ENCODE results near the gene CACNA2D1.

CACNA2D1 gene

GRCh38 chr7:82080254-82080927, 363.2 kb downstream of the CACNA2D1 start:
- no peak for DNase-seq

GRCh38 chr7:82079527-82079926, 364.1 kb downstream of the CACNA2D1 start:
- DNase-seq, result no peak

GRCh38 chr7:82078807-82079206, 364.8 kb downstream of the CACNA2D1 start:
- no peak for DNase-seq

- no peak for DNase-seq
Measured at GRCh38 chr7:82071468-82071867, 372.1 kb downstream of the CACNA2D1 start.

- DNase-seq, result no peak
Measured at GRCh38 chr7:82067628-82068264, 375.8 kb downstream of the CACNA2D1 start.

- no peak for DNase-seq
Measured at GRCh38 chr7:82057476-82057875, 386.1 kb downstream of the CACNA2D1 start.

- no peak for DNase-seq
Measured at GRCh38 chr7:82056282-82056681, 387.3 kb downstream of the CACNA2D1 start.

- DNase-seq, result no peak
Measured at GRCh38 chr7:82054544-82054943, 389.0 kb downstream of the CACNA2D1 start.

- DNase-seq, result no peak
Measured at GRCh38 chr7:82053453-82054032, 390.0 kb downstream of the CACNA2D1 start.

- no peak for DNase-seq
Measured at GRCh38 chr7:82051601-82052000, 392.0 kb downstream of the CACNA2D1 start.

GRCh38 chr7:82050792-82051191, 392.8 kb downstream of the CACNA2D1 start:
- no peak for DNase-seq

GRCh38 chr7:82049891-82050533, 393.6 kb downstream of the CACNA2D1 start:
- no peak for DNase-seq

- no peak for DNase-seq
Measured at GRCh38 chr7:82049442-82049841, 394.1 kb downstream of the CACNA2D1 start.

GRCh38 chr7:82044497-82045080, 399.0 kb downstream of the CACNA2D1 start:
- peak; percentile 8 for DNase-seq

- no peak for DNase-seq
Measured at GRCh38 chr7:82039621-82040020, 404.0 kb downstream of the CACNA2D1 start.

GRCh38 chr7:82036146-82036886, 407.3 kb downstream of the CACNA2D1 start:
- no peak for DNase-seq

GRCh38 chr7:82035456-82035855, 408.1 kb downstream of the CACNA2D1 start:
- DNase-seq, result no peak

- no peak for DNase-seq
Measured at GRCh38 chr7:82032901-82033300, 410.7 kb downstream of the CACNA2D1 start.

- no peak for DNase-seq
Measured at GRCh38 chr7:82029236-82029913, 414.2 kb downstream of the CACNA2D1 start.

GRCh38 chr7:82028097-82028496, 415.5 kb downstream of the CACNA2D1 start:
- DNase-seq, result no peak

GRCh38 chr7:82021713-82022112, 421.9 kb downstream of the CACNA2D1 start:
- DNase-seq, result no peak

- no peak for DNase-seq
Measured at GRCh38 chr7:82021036-82021435, 422.5 kb downstream of the CACNA2D1 start.

All from CD4-positive, alpha-beta T cell treated with Interleukin-12 subunit alpha and Interleukin-12 subunit beta, for 1 hour (primary cell).